ENCODE data around the gene RASGRP4. TPM values are rescaled to one million over a fixed set of nuclear protein-coding genes. Genes with fewer than 3 reads are reported as not detected.

Gene RASGRP4
- total and polyA plus RNA-seq, 10 of the 15 experiments (the other 5 are each of a cell fraction or from before 2014, with no cell fraction given): 0.24 to 7.4 (median 3.3) TPM

DNA sequence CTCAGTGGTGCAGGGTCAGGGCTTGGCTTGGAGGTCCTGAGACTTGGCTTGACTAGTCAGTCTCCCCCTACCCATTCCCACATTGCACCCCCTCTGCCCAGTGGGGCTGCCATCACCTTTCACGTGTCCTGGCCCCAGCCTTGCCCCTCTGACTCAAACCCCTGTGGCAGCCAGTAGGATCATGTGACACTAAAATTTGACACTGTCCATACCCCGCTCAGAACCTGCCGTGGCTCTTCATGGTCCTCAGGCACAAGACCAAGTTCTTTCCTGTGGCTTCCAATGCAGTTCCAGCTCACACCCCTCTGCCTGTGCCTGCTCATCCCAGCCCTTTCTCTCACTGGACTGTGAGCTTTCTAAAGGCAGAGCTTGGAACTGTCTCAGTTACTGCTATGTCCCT, 49.4 kb downstream of the RASGRP4 start:
- intact Hi-C loops (cut with micrococcal nuclease; ENCODE audit: unreplicated experiment) (no loop called here), in situ Hi-C loops (cut with MboI) (no loop called here)
- Histone ChIP-seq H3K27ac (ENCODE audit: control insufficient read depth, insufficient read depth) (no peak overlapping the region), H3K4me3 (peak overlapping the region; percentile 81; the same call in 1 of the 2 replicates), H3K9me3 (replicated peaks; ENCODE audit: control insufficient read depth, insufficient read depth, low read length) (no peaks in the 10 kb centered on the region), H3K36me3 (ENCODE audit: control insufficient read depth in 2 of 2, insufficient read depth in 2 of 2, low read length in 1 of 2) (peaks cover 12 to 17% of the 10 kb centered on the region in 2 experiments; a peak in 3 of 4 replicates), H3K79me2 (ENCODE audit: control insufficient read depth, insufficient read depth, low read length) (peaks cover 28% of the 10 kb centered on the region), H3K9ac (ENCODE audit: control insufficient read depth, insufficient read depth, low read length) (no peak overlapping the region), H3K4me2 (ENCODE audit: control insufficient read depth, insufficient read depth) (peak overlapping the region; percentile 97), H4K20me1 (ENCODE audit: control insufficient read depth, insufficient read depth) (0 out of 2 replicates have a peak, but pooled peaks cover 2% of the 10 kb centered on the region), H3K4me1 (ENCODE audit: control insufficient read depth, insufficient read depth, low read length) (peaks cover 14% of the 10 kb centered on the region), H2AFZ (ENCODE audit: control insufficient read depth, low read depth, low read length) (no peak overlapping the region), H3K27me3 (replicated peaks in 1 of 2; ENCODE audit: control insufficient read depth in 2 of 2, insufficient read depth in 2 of 2, low read length in 1 of 2) (no peaks in the 10 kb centered on the region)
- RAD21 ChIA-PET (ENCODE audit: unreplicated experiment): interaction anchor here (0.6 to 4.8 kb wide), 3 partner anchors 26 to 277 kb away, joined by 4 to 46 read pairs (median 4); partner anchors contain the start of gene FAM98C
- SMC1A ChIA-PET (ENCODE audit: uncharacterized antibody, unreplicated experiment): interaction anchor here (1.0 kb wide), 1 partner anchor 46 kb away, joined by 3 read pairs; no protein-coding TSS in a partner anchor
- BruUV-seq (replicated peaks): no TSS peak
- 96% methylated on average over 3 of the region's 3 CpGs for WGBS (ENCODE audit: insufficient coverage, insufficient replicate concordance, low lambda C conversion rate, missing lambda C conversion rate)
- no peak for ATAC-seq
- POLR2A ChIA-PET: interaction anchor here (0.6 to 1.3 kb wide), 3 partner anchors 12 to 445 kb away, joined by 3 to 6 read pairs (median 4); partner anchors contain the start of gene GGN
- DNase-seq (ENCODE audit: low read depth, low spot score): no peak
- no peak for FAIRE-seq
- CTCF ChIA-PET: interaction anchor here (0.6 to 1.0 kb wide), 3 partner anchors 22 to 474 kb away, joined by 3 to 4 read pairs (median 4); partner anchors contain the start of gene FAM98C
- no peak for TF ChIP-seq YY1 (IDR thresholded peaks at IDR 0.05; ENCODE audit: low read depth, low read length)
- TF ChIP-seq POU2F2 (IDR thresholded peaks at IDR 0.05; ENCODE audit: borderline replicate concordance, low read depth, low read length): no peak
- TF ChIP-seq JUND (IDR thresholded peaks at IDR 0.05; ENCODE audit: low read depth, low read length): no peak
- TF ChIP-seq MTA2 (IDR thresholded peaks at IDR 0.05; ENCODE audit: low read depth): no peak
- TF ChIP-seq ZNF217 (IDR thresholded peaks at IDR 0.05): no peak
- TF ChIP-seq BACH1 (IDR thresholded peaks at IDR 0.05; ENCODE audit: borderline replicate concordance): no peak
- no peak for TF ChIP-seq REST (IDR thresholded peaks at IDR 0.05; ENCODE audit: low read depth, low read length)
- TF ChIP-seq SPI1 (IDR thresholded peaks at IDR 0.05; ENCODE audit: borderline replicate concordance, insufficient read depth, low read depth, low read length): no peak
- TF ChIP-seq STAT1 (conservative IDR thresholded peaks at IDR 0.05): no peak
- TF ChIP-seq PAX5 (IDR thresholded peaks at IDR 0.05; ENCODE audit: borderline replicate concordance, low read depth, low read length): no peak
- no peak for TF ChIP-seq FOS (IDR thresholded peaks at IDR 0.05; ENCODE audit: borderline replicate concordance, extremely low read depth, insufficient read length)
- no peak for TF ChIP-seq SMARCA5 (IDR thresholded peaks at IDR 0.05)
- no peak for TF ChIP-seq POLR2AphosphoS2 (IDR thresholded peaks at IDR 0.05; ENCODE audit: low read depth, low read length)
- no peak for TF ChIP-seq WRNIP1 (IDR thresholded peaks at IDR 0.05; ENCODE audit: borderline replicate concordance, low read depth, low read length)
- no peak for TF ChIP-seq ESRRA (IDR thresholded peaks at IDR 0.05; ENCODE audit: low read length)
- TF ChIP-seq ZBTB4 (CRISPR knock-in tag; IDR thresholded peaks at IDR 0.05): no peak

Measured in GM12878 (cell line).